Epithelial cell of proximal tubule (primary cell): ENCODE data around the gene GUCY1A2. TPM values are rescaled to one million over a fixed set of nuclear protein-coding genes. Genes with fewer than 3 reads are reported as not detected.

ENCODE experiments used
- DNase-seq: peaks from one replicate; pipeline ENCODE4 v3.0.0-alpha.2; 2011; ENCODE audit warnings: low read depth
- H3K4me3 ChIP-seq: 2 replicates; pipeline ENCODE4 v1.5.1; 2011; ENCODE audit warnings: low read depth, mild to moderate bottlenecking, low read length
- total RNA-seq: library from RNA; depleted of rRNA; stranded (reverse); fragments of >200 nt; gene quantifications from 2 replicates; pipeline ENCODE4 v1.2.3, GENCODE V29; 2015
- TF ChIP-seq, protein P1 (sequence below): conservative IDR thresholded peaks from 2 replicates; pipeline ENCODE4 v1.5.1; 2012; ENCODE audit warnings: low read depth, mild to moderate bottlenecking, low read length

The GUCY1A2 gene
- total RNA-seq, 1 donor from 2014 or later: 0.06 TPM

DNA sequence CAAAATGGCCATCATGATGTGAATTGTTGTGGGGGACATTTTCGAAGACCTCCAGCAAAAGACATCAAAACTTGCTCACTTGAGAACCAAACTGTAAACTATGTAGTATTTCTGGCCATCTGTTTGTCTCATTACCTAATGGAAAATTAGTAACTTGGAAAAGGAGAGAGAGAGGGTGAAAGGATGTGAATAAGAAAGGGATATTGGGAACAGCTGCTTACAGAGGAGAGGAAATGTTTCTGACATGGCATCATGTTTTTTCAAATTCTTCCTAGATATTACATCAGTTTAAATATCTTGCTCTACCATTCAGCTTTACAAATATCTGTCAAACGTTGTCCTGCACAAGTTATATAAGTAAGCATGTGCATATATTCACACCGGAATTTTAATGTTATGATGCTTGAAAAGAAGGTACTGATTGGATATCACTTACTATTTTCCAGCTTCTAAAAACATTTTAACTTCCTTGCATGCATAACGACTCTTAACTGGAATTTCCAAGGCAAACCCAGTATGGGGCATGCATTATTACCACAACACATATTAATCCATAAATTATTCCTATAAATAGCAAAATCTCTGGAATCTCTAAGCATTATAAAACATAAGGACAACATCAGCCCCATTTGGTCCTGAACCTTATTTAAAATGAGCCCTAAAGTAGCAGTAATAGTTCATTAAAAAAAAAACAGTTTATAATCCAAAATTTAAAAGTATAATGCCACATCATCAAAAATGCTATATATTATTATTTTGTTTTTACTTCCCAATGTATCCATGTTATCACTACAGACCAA is 20.0 kb downstream of the GUCY1A2 start:
- no peak overlapping the region for H3K4me3 ChIP-seq
- TF ChIP-seq, protein P1, sequence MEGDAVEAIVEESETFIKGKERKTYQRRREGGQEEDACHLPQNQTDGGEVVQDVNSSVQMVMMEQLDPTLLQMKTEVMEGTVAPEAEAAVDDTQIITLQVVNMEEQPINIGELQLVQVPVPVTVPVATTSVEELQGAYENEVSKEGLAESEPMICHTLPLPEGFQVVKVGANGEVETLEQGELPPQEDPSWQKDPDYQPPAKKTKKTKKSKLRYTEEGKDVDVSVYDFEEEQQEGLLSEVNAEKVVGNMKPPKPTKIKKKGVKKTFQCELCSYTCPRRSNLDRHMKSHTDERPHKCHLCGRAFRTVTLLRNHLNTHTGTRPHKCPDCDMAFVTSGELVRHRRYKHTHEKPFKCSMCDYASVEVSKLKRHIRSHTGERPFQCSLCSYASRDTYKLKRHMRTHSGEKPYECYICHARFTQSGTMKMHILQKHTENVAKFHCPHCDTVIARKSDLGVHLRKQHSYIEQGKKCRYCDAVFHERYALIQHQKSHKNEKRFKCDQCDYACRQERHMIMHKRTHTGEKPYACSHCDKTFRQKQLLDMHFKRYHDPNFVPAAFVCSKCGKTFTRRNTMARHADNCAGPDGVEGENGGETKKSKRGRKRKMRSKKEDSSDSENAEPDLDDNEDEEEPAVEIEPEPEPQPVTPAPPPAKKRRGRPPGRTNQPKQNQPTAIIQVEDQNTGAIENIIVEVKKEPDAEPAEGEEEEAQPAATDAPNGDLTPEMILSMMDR: no peak
- no peak for DNase-seq

DNA sequence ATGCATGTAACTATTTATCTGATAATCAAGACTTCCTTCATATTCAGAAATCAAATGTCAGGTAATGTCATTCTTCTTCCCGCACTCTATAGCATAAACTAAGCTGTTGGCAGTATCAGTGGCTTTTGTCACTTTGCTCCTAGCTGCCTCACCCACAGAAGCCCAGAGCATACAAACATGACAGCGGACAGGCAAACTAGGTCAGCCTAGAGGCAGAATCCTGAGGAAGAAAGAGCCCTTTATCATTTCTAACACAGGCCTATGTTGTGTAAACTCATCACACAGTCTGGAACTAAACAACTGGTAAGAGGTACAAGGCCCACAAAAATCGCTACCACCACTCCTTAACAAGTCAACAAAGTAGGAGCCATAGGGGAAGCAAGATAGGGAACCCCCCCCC is 21.0 kb downstream of the GUCY1A2 start:
- no peak for DNase-seq
- TF ChIP-seq, protein P1: no peak
- H3K4me3 ChIP-seq: no peak overlapping the region

DNA sequence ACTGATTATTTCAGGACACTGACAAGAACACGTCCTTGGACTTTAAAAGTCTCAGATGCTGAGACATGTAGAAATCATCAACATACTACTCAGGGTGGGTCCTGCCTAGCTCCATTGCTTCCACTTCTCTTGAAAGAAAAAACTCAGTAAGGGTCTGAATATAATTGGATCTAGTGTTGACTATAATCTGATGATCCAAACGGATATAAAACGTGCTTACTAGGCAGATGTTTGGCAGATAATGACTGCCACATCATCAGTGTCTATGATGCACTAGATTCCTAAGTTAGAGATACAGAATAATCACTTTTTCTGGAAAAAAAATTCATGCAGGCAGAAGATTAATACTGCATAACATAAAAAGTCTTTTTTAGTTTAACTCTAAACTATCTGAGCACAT is 21.6 kb downstream of the GUCY1A2 start:
- DNase-seq: no peak
- H3K4me3 ChIP-seq: no peak overlapping the region
- TF ChIP-seq, protein P1: no peak

DNA sequence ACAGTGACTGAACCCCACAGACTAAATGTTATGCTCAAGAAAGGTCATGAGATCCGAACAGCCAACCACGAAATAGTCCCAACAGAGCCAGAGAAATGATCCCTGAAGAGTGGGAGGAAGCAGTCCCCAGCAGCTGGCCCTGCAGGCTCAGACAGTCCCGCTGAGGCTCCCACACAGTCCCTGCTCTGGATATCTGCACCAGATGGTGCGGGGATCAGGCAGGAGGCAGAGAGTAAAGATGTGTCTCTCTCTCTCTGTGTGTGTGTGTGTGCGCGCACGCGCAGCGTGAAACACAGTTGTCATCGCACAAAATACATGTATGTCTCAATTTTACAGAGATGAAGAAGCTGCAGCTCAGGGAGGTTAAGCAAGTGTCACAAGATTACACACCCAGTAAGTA is 27.9 kb downstream of the GUCY1A2 start:
- TF ChIP-seq, protein P1: no peak
- DNase-seq: no peak
- H3K4me3 ChIP-seq: no peak overlapping the region

DNA sequence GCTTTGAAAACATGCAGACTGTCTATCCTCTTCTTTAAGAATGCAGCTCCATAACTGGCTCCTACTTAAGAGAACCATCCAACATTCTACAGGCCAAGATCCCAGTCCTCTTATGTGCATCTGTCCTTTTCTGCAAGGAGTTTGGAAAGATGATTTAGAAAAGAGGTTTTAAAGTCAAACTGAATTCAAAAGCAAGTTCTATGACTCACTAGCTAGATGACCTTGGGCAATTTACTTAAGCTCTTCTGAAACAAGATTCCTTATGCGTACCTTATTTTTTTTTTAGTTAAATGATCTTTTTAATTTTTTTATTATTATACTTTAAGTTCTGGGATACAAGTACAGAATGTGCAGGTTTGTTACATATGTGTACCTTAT is 29.2 kb downstream of the GUCY1A2 start:
- no peak for DNase-seq
- H3K4me3 ChIP-seq: no peak overlapping the region
- TF ChIP-seq, protein P1: no peak

DNA sequence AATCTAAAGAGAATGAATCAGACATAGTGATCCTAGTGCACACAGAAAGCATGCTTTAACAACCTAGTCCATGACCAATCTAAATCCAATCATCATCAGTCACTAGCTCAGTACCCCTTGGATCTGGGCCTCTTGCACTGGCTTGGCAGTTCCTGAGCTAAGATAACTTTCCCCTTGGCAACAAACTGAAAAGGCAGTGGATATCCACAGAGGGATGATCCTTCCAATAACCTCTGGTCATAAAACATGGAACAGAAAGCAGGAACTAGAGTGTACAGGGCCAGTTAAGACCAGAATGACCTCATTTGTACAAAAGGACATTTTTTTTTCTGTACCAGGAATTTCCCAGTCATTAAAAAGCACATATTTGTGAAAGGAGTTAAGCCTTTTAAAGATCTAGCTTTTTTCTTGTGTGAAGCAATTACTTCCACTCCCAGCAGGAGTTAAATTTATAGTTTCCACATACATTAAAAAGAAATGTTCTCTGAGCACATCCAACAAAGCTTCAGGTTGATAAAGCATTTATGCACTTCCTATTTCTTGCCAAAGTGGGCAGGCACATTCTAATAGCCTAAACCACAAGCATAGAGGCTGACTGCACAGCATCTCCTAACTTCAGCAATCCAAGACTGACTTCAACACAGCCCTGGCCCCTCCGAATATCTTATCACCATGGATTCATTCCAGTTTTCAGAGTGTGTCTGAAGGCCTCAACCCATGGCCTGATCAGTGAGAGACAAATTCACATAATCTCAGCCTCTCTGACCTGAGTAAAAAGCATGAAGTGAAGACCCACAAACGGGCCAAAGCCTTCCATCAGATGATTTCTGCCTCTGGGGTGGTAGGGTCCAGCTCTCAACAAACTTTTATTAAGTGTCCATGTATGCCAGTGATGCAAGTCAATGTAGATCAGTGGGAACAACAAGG is 29.9 kb downstream of the GUCY1A2 start:
- TF ChIP-seq, protein P1: no peak
- no peak overlapping the region for H3K4me3 ChIP-seq
- DNase-seq: peak; percentile 41
